Measurements from ENCODE around the gene KIAA1328. TPM values are rescaled to one million over a fixed set of nuclear protein-coding genes. Genes with fewer than 3 reads are reported as not detected.

Gene KIAA1328
- total RNA-seq, 1 donor: 6.0 TPM

DNA sequence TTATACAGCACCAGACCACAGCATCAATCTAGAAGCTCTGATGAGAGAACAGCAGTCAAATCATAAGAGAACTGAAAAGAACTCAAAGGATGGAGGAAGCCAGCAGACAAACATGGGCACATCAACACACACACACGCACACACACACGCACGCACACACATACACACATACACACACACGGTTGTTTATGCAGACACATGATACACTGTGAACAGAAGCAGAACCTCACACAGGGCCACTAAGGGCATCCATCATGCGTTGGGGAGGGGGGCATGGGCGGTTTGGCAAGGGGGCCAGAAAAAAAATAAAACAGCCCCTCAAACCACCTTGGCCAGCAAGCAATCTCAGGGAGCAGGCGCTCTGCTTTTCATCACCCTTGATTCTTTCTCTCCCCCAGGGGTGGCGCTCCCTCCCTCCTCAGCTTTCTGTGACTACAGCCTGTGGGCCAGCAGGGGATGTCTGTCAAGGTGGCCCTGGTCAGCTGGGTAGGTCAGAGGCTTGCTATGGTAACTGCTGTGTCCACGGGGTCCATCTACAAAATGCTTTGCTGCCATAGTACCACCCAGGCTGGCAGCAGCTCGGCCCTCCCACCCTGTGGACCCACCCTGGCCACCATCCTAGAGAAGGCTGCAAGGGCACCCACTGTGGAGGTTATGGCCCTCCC, 418.7 kb downstream of the KIAA1328 start:
- TF ChIP-seq, protein P1, sequence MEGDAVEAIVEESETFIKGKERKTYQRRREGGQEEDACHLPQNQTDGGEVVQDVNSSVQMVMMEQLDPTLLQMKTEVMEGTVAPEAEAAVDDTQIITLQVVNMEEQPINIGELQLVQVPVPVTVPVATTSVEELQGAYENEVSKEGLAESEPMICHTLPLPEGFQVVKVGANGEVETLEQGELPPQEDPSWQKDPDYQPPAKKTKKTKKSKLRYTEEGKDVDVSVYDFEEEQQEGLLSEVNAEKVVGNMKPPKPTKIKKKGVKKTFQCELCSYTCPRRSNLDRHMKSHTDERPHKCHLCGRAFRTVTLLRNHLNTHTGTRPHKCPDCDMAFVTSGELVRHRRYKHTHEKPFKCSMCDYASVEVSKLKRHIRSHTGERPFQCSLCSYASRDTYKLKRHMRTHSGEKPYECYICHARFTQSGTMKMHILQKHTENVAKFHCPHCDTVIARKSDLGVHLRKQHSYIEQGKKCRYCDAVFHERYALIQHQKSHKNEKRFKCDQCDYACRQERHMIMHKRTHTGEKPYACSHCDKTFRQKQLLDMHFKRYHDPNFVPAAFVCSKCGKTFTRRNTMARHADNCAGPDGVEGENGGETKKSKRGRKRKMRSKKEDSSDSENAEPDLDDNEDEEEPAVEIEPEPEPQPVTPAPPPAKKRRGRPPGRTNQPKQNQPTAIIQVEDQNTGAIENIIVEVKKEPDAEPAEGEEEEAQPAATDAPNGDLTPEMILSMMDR (IDR thresholded peaks at IDR 0.05; ENCODE audit: insufficient read depth, low read depth, low read length): no peak
- H3K4me3 ChIP-seq (ENCODE audit: low read depth, low read length): no peak overlapping the region
- no peak for DNase-seq (ENCODE audit: low read depth)

DNA sequence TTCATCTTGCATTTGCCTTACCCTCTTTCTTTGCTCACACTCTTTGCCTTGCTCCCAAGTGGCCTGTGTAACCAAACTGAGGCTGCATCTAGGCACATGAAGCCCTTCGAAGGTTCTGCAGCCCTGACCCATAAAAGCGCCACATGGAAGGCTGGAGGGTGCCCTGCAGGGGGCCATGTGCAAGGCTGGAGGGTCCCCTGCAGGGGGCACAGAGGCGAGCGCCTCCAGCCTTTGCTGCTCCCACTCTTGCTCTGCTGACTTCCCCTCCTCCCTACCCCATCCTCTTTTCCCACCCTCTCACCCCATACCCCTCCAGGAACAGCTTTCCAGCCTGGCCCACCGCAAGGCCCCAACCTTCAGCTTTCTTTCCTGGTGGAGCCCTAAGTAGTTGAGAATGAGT, 419.4 kb downstream of the KIAA1328 start:
- TF ChIP-seq, protein P1 (IDR thresholded peaks at IDR 0.05; ENCODE audit: insufficient read depth, low read depth, low read length): no peak
- H3K4me3 ChIP-seq (ENCODE audit: low read depth, low read length): no peak overlapping the region
- no peak for DNase-seq (ENCODE audit: low read depth)

GRCh38 chr18:37249171-37249886, 420.4 kb downstream of the KIAA1328 start:
- H3K4me3 ChIP-seq (ENCODE audit: low read depth, low read length): no peak overlapping the region
- TF ChIP-seq, protein P1 (IDR thresholded peaks at IDR 0.05; ENCODE audit: insufficient read depth, low read depth, low read length): no peak
- DNase-seq (ENCODE audit: low read depth): no peak

DNA sequence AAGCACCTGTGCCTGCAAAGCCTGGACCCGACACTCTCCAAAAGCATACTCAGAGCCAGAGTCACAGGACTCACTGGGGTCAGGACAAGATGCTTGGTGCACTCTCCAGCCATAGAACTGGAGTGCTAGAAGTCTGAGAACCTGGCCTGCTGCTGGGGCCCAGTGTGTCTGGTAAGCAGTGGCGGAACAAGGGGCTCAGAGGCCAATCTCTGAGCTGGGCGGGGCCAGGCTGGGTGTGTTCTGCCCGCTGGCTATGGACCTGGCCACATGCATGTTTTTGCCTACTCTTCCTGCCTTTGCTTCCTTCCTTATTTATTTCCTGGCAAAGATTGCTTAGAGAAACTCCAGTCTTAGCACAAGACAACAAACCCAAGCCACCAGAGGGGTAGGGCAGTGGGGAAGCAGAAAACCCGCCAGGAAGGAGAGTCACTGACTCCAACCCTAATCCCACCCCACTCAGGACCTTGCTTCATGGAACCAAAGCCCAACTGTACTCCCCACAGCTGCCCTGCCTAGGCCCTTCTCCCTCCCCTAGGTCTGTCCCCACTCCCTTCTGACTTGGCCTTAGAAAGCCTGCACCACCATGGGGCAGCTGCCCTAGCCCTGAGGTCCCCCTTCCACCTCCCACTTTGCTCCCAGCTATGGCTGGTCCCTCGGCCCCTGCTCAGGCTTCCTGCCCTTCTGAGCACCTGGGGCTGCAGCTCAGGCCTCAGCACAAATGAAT, 421.1 kb downstream of the KIAA1328 start:
- no peak overlapping the region for H3K4me3 ChIP-seq (ENCODE audit: low read depth, low read length)
- DNase-seq (ENCODE audit: low read depth): no peak
- TF ChIP-seq, protein P1 (IDR thresholded peaks at IDR 0.05; ENCODE audit: insufficient read depth, low read depth, low read length): no peak

- H3K4me3 ChIP-seq (ENCODE audit: low read depth, low read length): no peak overlapping the region
- TF ChIP-seq, protein P1 (IDR thresholded peaks at IDR 0.05; ENCODE audit: insufficient read depth, low read depth, low read length): no peak
- DNase-seq (ENCODE audit: low read depth): no peak
Observed at GRCh38 chr18:37251679-37252078, 422.8 kb downstream of the KIAA1328 start.

DNA sequence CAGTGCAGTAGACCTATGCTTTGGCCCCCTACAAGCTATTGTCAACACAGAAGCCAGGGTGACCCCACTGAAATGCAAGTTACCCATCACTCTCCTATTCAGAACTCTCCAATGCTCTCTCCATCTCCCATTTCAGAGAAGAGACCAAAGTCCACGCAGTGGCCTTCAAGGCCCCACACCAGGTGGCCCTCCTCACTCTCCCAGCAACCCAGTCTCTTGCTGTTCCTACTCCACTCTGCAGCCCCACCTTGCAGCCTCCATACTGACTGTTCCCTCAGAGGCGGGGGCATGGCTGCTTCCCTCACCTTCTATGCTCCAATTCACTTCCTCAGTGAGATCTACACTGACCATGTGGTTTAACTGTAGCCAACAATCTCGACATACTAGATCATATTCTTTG, 423.4 kb downstream of the KIAA1328 start:
- TF ChIP-seq, protein P1 (IDR thresholded peaks at IDR 0.05; ENCODE audit: insufficient read depth, low read depth, low read length): no peak
- no peak overlapping the region for H3K4me3 ChIP-seq (ENCODE audit: low read depth, low read length)
- no peak for DNase-seq (ENCODE audit: low read depth)
